Peyer's patch (tissue), 4 donors: ENCODE data around the gene WNK4. TPM values are rescaled to one million over a fixed set of nuclear protein-coding genes. Genes with fewer than 3 reads are reported as not detected.

ENCODE experiments used
- DNase-seq, 3 donors: peaks; one replicate each; pipeline ENCODE4 v3.0.0-alpha.2; 2017 to 2019
- H3K27ac ChIP-seq, 4 donors: fragments of 200-600 bp; sonication (generic); one replicate each; pipeline ENCODE4 v1.5.1; 2016 to 2019
- H3K27me3 ChIP-seq, 2 donors: fragments of 200-600 bp; sonication (generic); one replicate each; pipeline ENCODE4 v1.5.1; 2019
- H3K36me3 ChIP-seq, 3 donors: fragments of 200-600 bp; sonication (generic); one replicate each; pipeline ENCODE4 v1.5.1; 2016 to 2019
- H3K4me1 ChIP-seq, 4 donors: fragments of 200-600 bp; sonication (generic); one replicate each; pipeline ENCODE4 v1.5.1; 2016 to 2019
- H3K4me3 ChIP-seq, 4 donors: fragments of 200-600 bp; sonication (generic); 1 replicate in 3 of 4; 2 replicates in 1 of 4; pipeline ENCODE4 v1.5.1; 2016 to 2019; ENCODE audit warnings: mild to moderate bottlenecking in 1 of 4
- H3K9me3 ChIP-seq, 4 donors: fragments of 200-600 bp; sonication (generic); one replicate each; pipeline ENCODE4 v1.5.1; 2016 to 2019; ENCODE audit warnings: mild to moderate bottlenecking in 1 of 4
- CTCF ChIP-seq, 6 experiments: fragments of 450-650 bp in 4 of 6; fragments of 200-600 bp in 2 of 6; sonication (generic) in 1 of 6; IDR thresholded peaks; one replicate each; pipeline ENCODE4 v1.5.1; 2017 to 2019; ENCODE audit warnings: antibody characterized with exemption in 6 of 6, mild to moderate bottlenecking in 3 of 6, moderate library complexity in 1 of 6
- POLR2A ChIP-seq, 2 donors: fragments of 450-650 bp; IDR thresholded peaks; one replicate each; pipeline ENCODE4 v1.5.1; 2017; ENCODE audit warnings: antibody characterized with exemption in 2 of 2, mild to moderate bottlenecking in 2 of 2, moderate library complexity in 2 of 2
- total RNA-seq, 4 donors: library from RNA; depleted of rRNA; stranded (reverse); fragments of >200 nt; gene quantifications; one replicate each; pipeline ENCODE4 v1.1.0, GENCODE V29; 2016

WNK4 gene
- total RNA-seq, 4 donors from 2014 or later, result 7.2 to 56.0 (median 28.7) TPM

- Histone ChIP-seq H3K27ac (peak overlapping the region in 2 of 4 donors; percentile 83 to 93), H3K4me1 (peaks cover 0 to 29% (median 2%) of the 10 kb centered on the region in 4 donors), H3K36me3 (peaks cover 0 to 5% (median 0%) of the 10 kb centered on the region in 3 donors), H3K9me3 (no peaks in the 10 kb centered on the region), H3K4me3 (no peak overlapping the region), H3K27me3 (no peaks in the 10 kb centered on the region)
- DNase-seq, result peak in 2 of 3 donors; percentile 38 to 40
- no peak for TF ChIP-seq POLR2A (IDR thresholded peaks at IDR 0.05)
- no peak for TF ChIP-seq CTCF (IDR thresholded peaks at IDR 0.05)
Measured at GRCh38 chr17:42796066-42796758, 15.8 kb downstream of the WNK4 start.

- H3K27me3 ChIP-seq, result no peaks in the 10 kb centered on the region
- H3K4me1 ChIP-seq, result peaks cover 0 to 29% (median 2%) of the 10 kb centered on the region in 4 donors
- H3K4me3 ChIP-seq, result peak overlapping the region; percentile 66 to 96 (median 84)
- peak in 2 of 3 donors; percentile 60 to 79 for DNase-seq
- peak overlapping the region in 3 of 4 donors; percentile 68 to 93 (median 83) for H3K27ac ChIP-seq
- H3K9me3 ChIP-seq, result no peaks in the 10 kb centered on the region
- TF ChIP-seq POLR2A (IDR thresholded peaks at IDR 0.05) (peak; percentile 79 to 86), CTCF (IDR thresholded peaks at IDR 0.05) (no peak)
- peaks cover 0 to 5% (median 0%) of the 10 kb centered on the region in 3 donors for H3K36me3 ChIP-seq
Measured at GRCh38 chr17:42797067-42798007, 16.9 kb downstream of the WNK4 start.

- H3K4me1 ChIP-seq, result peaks cover 0 to 29% (median 2%) of the 10 kb centered on the region in 4 donors
- H3K4me3 ChIP-seq, result peak overlapping the region; percentile 66 to 96 (median 84)
- no peaks in the 10 kb centered on the region for H3K9me3 ChIP-seq
- DNase-seq, result peak in 1 of 3 donors; percentile 42
- H3K27ac ChIP-seq, result peak overlapping the region; percentile 68 to 93 (median 78)
- H3K36me3 ChIP-seq, result peaks cover 0 to 5% (median 0%) of the 10 kb centered on the region in 3 donors
- no peaks in the 10 kb centered on the region for H3K27me3 ChIP-seq
- TF ChIP-seq CTCF (IDR thresholded peaks at IDR 0.05) (no peak), POLR2A (IDR thresholded peaks at IDR 0.05) (no peak)
Measured at GRCh38 chr17:42798011-42798382, 17.6 kb downstream of the WNK4 start.

- peak; percentile 80 to 93 (median 92) for DNase-seq
- TF ChIP-seq POLR2A (IDR thresholded peaks at IDR 0.05) (peak in 1 of 2 donors; percentile 63), CTCF (IDR thresholded peaks at IDR 0.05) (no peak)
- Histone ChIP-seq H3K27me3 (no peaks in the 10 kb centered on the region), H3K4me3 (peak within 1 kb of the TSS; percentile 66 to 96 (median 84)), H3K36me3 (peaks cover 0 to 5% (median 0%) of the 10 kb centered on the region in 3 donors), H3K9me3 (no peaks in the 10 kb centered on the region), H3K4me1 (peaks cover 0 to 29% (median 2%) of the 10 kb centered on the region in 4 donors), H3K27ac (peak within 1 kb of the TSS; percentile 68 to 93 (median 78))
Measured at GRCh38 chr17:42798383-42799380, 18.3 kb downstream of the WNK4 start, which contains the start of the genes CNTD1 and COA3. Gene CNTD1 (plus strand): TSS chr17:42798861. CDS start chr17:42799068, 207 bp downstream. Gene COA3 (minus strand): TSS chr17:42798704. CDS start chr17:42798681, 23 bp downstream.
